A549 (cell line): Measurements from ENCODE around the gene ADARB1. TPM values are rescaled to one million over a fixed set of nuclear protein-coding genes. Genes with fewer than 3 reads are reported as not detected.

ENCODE experiments used
- ATAC-seq, 2 experiments: fragments of 200-7000 bp in 1 of 2; fragments of >200 bp in 1 of 2; cut with Nextera tagmentation in 1 of 2; cut with Tn5 transposase in 1 of 2; 3 replicates each; pipeline versions ENCODE4 v1.8.0 to v1.9.1; 2018 to 2020; ENCODE audit warnings: mild to moderate bottlenecking in 1 of 2, moderate library complexity in 1 of 2
- CTCF ChIA-PET: fragments of 300-600 bp; sonication (Branson Sonifier 250); formaldehyde crosslinking; extraction: SDS; loops from one replicate; lab custom pipeline; 2021; ENCODE audit warnings: antibody characterized with exemption, inconsistent platforms; lab: Yijun Ruan, JAX
- POLR2A ChIA-PET: fragments of 350-600 bp; formaldehyde crosslinking; extraction: SDS; loops from one replicate; lab custom pipeline; 2021; ENCODE audit warnings: antibody characterized with exemption, inconsistent platforms; lab: Yijun Ruan, JAX
- DNase-seq, 2 experiments: peaks; one replicate each; pipeline versions ENCODE4 v3.0.0 to v3.0.0-alpha.2; 2011 to 2016; ENCODE audit warnings: low read depth in 1 of 2, low spot score in 1 of 2
- FAIRE-seq: peaks from 2 replicates; lab custom pipeline; 2011; peaks lifted over from hg19 to GRCh38; lab: Jason Lieb, UNC
- H3K27ac ChIP-seq, 2 experiments: fragments of >200 bp; sonication (Bioruptor Twin); formaldehyde crosslinking; 3 replicates each; pipeline ENCODE4 v1.5.1; 2016 to 2017
- H3K4me1 ChIP-seq: fragments of >200 bp; sonication (Bioruptor Twin); formaldehyde crosslinking; 3 replicates; pipeline ENCODE4 v1.6.1; 2016
- H3K4me2 ChIP-seq: fragments of >200 bp; sonication (Bioruptor Twin); formaldehyde crosslinking; 3 replicates; pipeline ENCODE4 v1.6.1; 2016
- H3K4me3 ChIP-seq: fragments of >200 bp; sonication (Bioruptor Twin); formaldehyde crosslinking; 3 replicates; pipeline ENCODE4 v1.5.1; 2016
- H3K9me3 ChIP-seq: fragments of >200 bp; sonication (Bioruptor Twin); formaldehyde crosslinking; 3 replicates; pipeline ENCODE4 v1.6.1; 2016
- CBX2 ChIP-seq: fragments of 200-600 bp; sonication (generic); IDR thresholded peaks from 2 replicates; pipeline ENCODE4 v1.6.1; 2016; ENCODE audit warnings: low read depth, mild to moderate bottlenecking, borderline replicate concordance
- CBX8 ChIP-seq: fragments of 200-600 bp; sonication (generic); IDR thresholded peaks from 2 replicates; pipeline ENCODE4 v1.6.1; 2016
- CEBPB ChIP-seq, 2 experiments: fragments of >200 bp in 1 of 2; sonication (Bioruptor Twin) in 1 of 2; formaldehyde crosslinking in 1 of 2; IDR thresholded peaks; 2 replicates each; pipeline ENCODE4 v1.6.1; 2012 to 2016
- E2F6 ChIP-seq: IDR thresholded peaks from 2 replicates; pipeline ENCODE4 v1.6.1; 2012; ENCODE audit warnings: low read depth, borderline replicate concordance
- ESRRA ChIP-seq: fragments of 150-350 bp; IDR thresholded peaks from 2 replicates; pipeline ENCODE4 v1.6.1; 2014; ENCODE audit warnings: mild to moderate bottlenecking, low read length, borderline replicate concordance
- FOSL2 ChIP-seq, 2 experiments: fragments of 450-650 bp in 1 of 2; fragments of >200 bp in 1 of 2; sonication (Bioruptor Twin) in 1 of 2; formaldehyde crosslinking; IDR thresholded peaks; 2 replicates each; pipeline versions ENCODE4 v1.5.0 to v1.6.1; 2016 to 2020; ENCODE audit warnings: mild to moderate bottlenecking in 1 of 2, moderate library complexity in 1 of 2
- HDAC2 ChIP-seq: fragments of 200-600 bp; sonication (generic); IDR thresholded peaks from 2 replicates; pipeline ENCODE4 v1.6.1; 2016
- HMGXB4 ChIP-seq: fragments of 250-450 bp; sonication (Bioruptor Pico); IDR thresholded peaks from 2 replicates; pipeline ENCODE4 v1.5.0; 2021; ENCODE audit warnings: mild to moderate bottlenecking, moderate library complexity, borderline replicate concordance
- HOXB13 ChIP-seq: fragments of 250-450 bp; sonication (Bioruptor Pico); IDR thresholded peaks from 2 replicates; pipeline ENCODE4 v1.5.0; 2020; ENCODE audit warnings: low read depth, mild to moderate bottlenecking, moderate library complexity
- JUNB ChIP-seq: fragments of >200 bp; sonication (Bioruptor Twin); formaldehyde crosslinking; IDR thresholded peaks from 2 replicates; pipeline ENCODE4 v1.6.1; 2016
- KDM1A ChIP-seq: fragments of 200-600 bp; sonication (generic); IDR thresholded peaks from 2 replicates; pipeline ENCODE4 v1.6.1; 2016; ENCODE audit warnings: low read depth, mild to moderate bottlenecking
- KDM5A ChIP-seq: fragments of 200-600 bp; sonication (generic); IDR thresholded peaks from 2 replicates; pipeline ENCODE4 v1.6.1; 2016; ENCODE audit warnings: antibody characterized with exemption, mild to moderate bottlenecking
- MAX ChIP-seq: IDR thresholded peaks from 2 replicates; pipeline ENCODE4 v1.6.1; 2012
- MYC ChIP-seq: IDR thresholded peaks from 2 replicates; pipeline ENCODE4 v1.6.1; 2012; ENCODE audit warnings: mild to moderate bottlenecking, inconsistent platforms, low read length, improper control_type of control experiment, borderline replicate concordance
- NFE2L2 ChIP-seq: fragments of 150-350 bp; conservative IDR thresholded peaks from 2 replicates; pipeline ENCODE4 v1.6.1; 2014; ENCODE audit warnings: low read length
- NPAS2 ChIP-seq: fragments of 250-450 bp; sonication (Bioruptor Pico); IDR thresholded peaks from 2 replicates; pipeline ENCODE4 v1.8.0; 2022; ENCODE audit warnings: mild to moderate bottlenecking, moderate library complexity, borderline replicate concordance
- NR3C1 ChIP-seq: fragments of >200 bp; sonication (Bioruptor Twin); formaldehyde crosslinking; IDR thresholded peaks from 3 replicates; pipeline ENCODE4 v1.6.1; 2017
- POLR2A ChIP-seq: IDR thresholded peaks from 2 replicates; pipeline ENCODE4 v1.6.1; 2012; ENCODE audit warnings: mild to moderate bottlenecking, low read length
- RFX5 ChIP-seq: fragments of 450-650 bp; IDR thresholded peaks from 2 replicates; pipeline ENCODE4 v1.7.1; 2014; ENCODE audit warnings: antibody characterized with exemption, mild to moderate bottlenecking, moderate library complexity
- TP53 ChIP-seq: fragments of 250-450 bp; sonication (Bioruptor Pico); IDR thresholded peaks from 2 replicates; pipeline ENCODE4 v1.5.0; 2021; ENCODE audit warnings: mild to moderate bottlenecking, moderate library complexity
- USF2 ChIP-seq: fragments of 450-650 bp; IDR thresholded peaks from 2 replicates; pipeline ENCODE4 v1.6.1; 2014; ENCODE audit warnings: antibody characterized with exemption
- ZC3H11A ChIP-seq: fragments of 450-650 bp; IDR thresholded peaks from 2 replicates; pipeline ENCODE4 v1.6.1; 2014; ENCODE audit warnings: antibody characterized with exemption, mild to moderate bottlenecking
- WGBS: methylation state at CpG from one replicate; pipeline ENCODE4 v1.1.6; 2017; ENCODE audit errors: missing lambda C conversion rate; 5-methylcytosine and 5-hydroxymethylcytosine counted together
- polyA plus RNA-seq, 4 experiments: library from polyadenylated mRNA; depleted of rRNA in 3 of 4; stranded (reverse); fragments of >200 nt; fragmentation: RNase III in 1 of 4; extraction: RNeasy Plus Mini Kit Qiagen cat#74134 plus additional on column Dnase treatment in 1 of 4; gene quantifications; 2 replicates in 3 of 4; 3 replicates in 1 of 4; pipeline ENCODE4 v1.2.3, GENCODE V29; 2011 to 2017

The ADARB1 gene
- polyA plus RNA-seq, 2 of the 4 experiments (the other 2 are of a cell fraction), result 3.2 to 5.7 TPM

- peak overlapping the region in 1 of 2 experiments; percentile 66; a peak in 2 of 6 replicates for H3K27ac ChIP-seq
- no peak overlapping the region for H3K4me2 ChIP-seq
- no peaks in the 10 kb centered on the region for H3K9me3 ChIP-seq
- no peaks in the 10 kb centered on the region for H3K4me1 ChIP-seq
- ChIA-PET POLR2A (no interaction called here), CTCF (no interaction called here)
- no peak for TF ChIP-seq CBX8
- no peak for TF ChIP-seq NFE2L2
- no peak for TF ChIP-seq POLR2A
- TF ChIP-seq JUNB, result no peak
- TF ChIP-seq HDAC2, result no peak
- TF ChIP-seq MYC, result no peak
- no peak for TF ChIP-seq CBX2
- no peak for TF ChIP-seq ZC3H11A
- TF ChIP-seq KDM1A, result no peak
- TF ChIP-seq NPAS2 (CRISPR knock-in tag), result no peak
- no peak for TF ChIP-seq E2F6
- TF ChIP-seq FOSL2 (IDR thresholded peaks at IDR 0.05), result no peak
- no peak for TF ChIP-seq FOSL2 (CRISPR knock-in tag; IDR thresholded peaks at IDR 0.05)
- no peak for TF ChIP-seq CEBPB (IDR thresholded peaks at IDR 0.05)
- TF ChIP-seq USF2, result no peak
- TF ChIP-seq HOXB13 (CRISPR knock-in tag), result no peak
- no peak for DNase-seq
- 0 out of 6 replicates have a peak, but pooled peaks of 1 of the 2 experiments have one; percentile 13 for ATAC-seq
- FAIRE-seq, result no peak
- WGBS, result 74% methylated on average over 4 of the region's 9 CpGs
- no peak overlapping the region for H3K4me3 ChIP-seq
Measured at GRCh38 chr21:45040157-45040711, 34.1 kb upstream of the ADARB1 start.

- ChIA-PET CTCF (no interaction called here), POLR2A (no interaction called here)
- Histone ChIP-seq H3K4me1 (no peaks in the 10 kb centered on the region), H3K4me2 (no peak overlapping the region), H3K9me3 (no peaks in the 10 kb centered on the region), H3K4me3 (no peak overlapping the region), H3K27ac (peak overlapping the region in 1 of 2 experiments; percentile 66; a peak in 2 of 6 replicates)
- 84% methylated on average over 15 of the region's 15 CpGs for WGBS
- DNase-seq, result no peak
- ATAC-seq, result no peak
- TF ChIP-seq NR3C1 (no peak), MAX (no peak), ESRRA (no peak), RFX5 (no peak), E2F6 (no peak)
- TF ChIP-seq, all 56 proteins: peak for 0
- FAIRE-seq, result no peak
Measured at GRCh38 chr21:45040739-45041138, 33.6 kb upstream of the ADARB1 start.

- DNase-seq, result no peak
- H3K9me3 ChIP-seq, result no peaks in the 10 kb centered on the region
- TF ChIP-seq KDM5A, result no peak
- TF ChIP-seq NR3C1, result no peak
- no peak for TF ChIP-seq TP53 (CRISPR knock-in tag)
- no peak for TF ChIP-seq HMGXB4 (CRISPR knock-in tag)
- TF ChIP-seq USF2, result no peak
- POLR2A ChIA-PET, result no interaction called here
- CTCF ChIA-PET, result no interaction called here
- no peak overlapping the region for H3K4me3 ChIP-seq
- H3K4me1 ChIP-seq, result no peaks in the 10 kb centered on the region
- H3K4me2 ChIP-seq, result peak overlapping the region; percentile 30; the same call in 1 of the 3 replicates
- 23% methylated on average over 14 of the region's 16 CpGs for WGBS
- H3K27ac ChIP-seq, result peak overlapping the region in 1 of 2 experiments; percentile 66; a peak in 3 of 6 replicates
- ATAC-seq, result no peak
- no peak for FAIRE-seq
Measured at GRCh38 chr21:45041351-45041805, 33.0 kb upstream of the ADARB1 start.
